IMR-90 (cell line): ENCODE data around the gene ROBO1. TPM values are rescaled to one million over a fixed set of nuclear protein-coding genes. Genes with fewer than 3 reads are reported as not detected.

Source experiments
- ATAC-seq: fragments of 200-7000 bp; cut with Tn5 transposase; 2 replicates; pipeline ENCODE4 v1.9.1; 2020; ENCODE audit warnings: low read depth, mild to moderate bottlenecking, moderate library complexity
- BruUV-seq: library from RNA; stranded (reverse); fragments of 400-500 nt; replicated peaks from 2 replicates; lab custom pipeline; 2021; lab: Mats Ljungman, UMichigan
- CTCF ChIA-PET: fragments of 300-600 bp; formaldehyde crosslinking; extraction: SDS; loops from one replicate; lab custom pipeline; 2021; ENCODE audit warnings: antibody characterized with exemption; lab: Yijun Ruan, JAX
- POLR2A ChIA-PET: fragments of 300-600 bp; sonication (Branson Sonifier 250); formaldehyde crosslinking; loops from one replicate; lab custom pipeline; 2022; ENCODE audit warnings: antibody characterized with exemption; ENCODE audit not compliant: unreplicated experiment; lab: Charles Lee
- DNase-seq: peaks from one replicate; pipeline ENCODE4 v3.0.0; 2013
- H2AFZ ChIP-seq: replicated peaks from 2 replicates; pipeline ENCODE3; 2013; ENCODE audit warnings: low read length, mild to moderate bottlenecking; ENCODE audit not compliant: poor library complexity
- H2AK5ac ChIP-seq: 2 replicates; pipeline ENCODE4 v1.6.1; 2013; ENCODE audit warnings: low read depth, low read length, inconsistent platforms
- H2AK9ac ChIP-seq: replicated peaks from 2 replicates; pipeline ENCODE3; 2013; ENCODE audit warnings: mild to moderate bottlenecking, low read depth, low read length, moderate library complexity; ENCODE audit not compliant: poor library complexity
- H2BK120ac ChIP-seq: 2 replicates; pipeline ENCODE4 v1.6.1; 2013; ENCODE audit warnings: low read depth, low read length, inconsistent platforms
- H2BK15ac ChIP-seq: 3 replicates; pipeline ENCODE4 v1.6.1; 2013; ENCODE audit warnings: low read depth, low read length, inconsistent platforms
- H2BK20ac ChIP-seq: 2 replicates; pipeline ENCODE4 v1.6.1; 2013; ENCODE audit warnings: low read depth, mild to moderate bottlenecking, inconsistent platforms, low read length, moderate library complexity
- H2BK5ac ChIP-seq: 2 replicates; pipeline ENCODE4 v1.6.1; 2013; ENCODE audit warnings: mild to moderate bottlenecking, low read depth, low read length, inconsistent platforms; ENCODE audit not compliant: poor library complexity, severe bottlenecking
- H3K14ac ChIP-seq: replicated peaks from 2 replicates; pipeline ENCODE4 v1.6.1; 2013; ENCODE audit warnings: low read depth, low read length, inconsistent platforms
- H3K18ac ChIP-seq: 2 replicates; pipeline ENCODE4 v1.6.1; 2013; ENCODE audit warnings: low read depth, low read length, control low read depth
- H3K23ac ChIP-seq: 2 replicates; pipeline ENCODE4 v1.6.1; 2013; ENCODE audit warnings: low read depth, low read length, inconsistent platforms
- H3K27ac ChIP-seq: 2 replicates; pipeline ENCODE4 v1.5.1; 2013; ENCODE audit warnings: mild to moderate bottlenecking, control low read depth, low read length; ENCODE audit not compliant: insufficient read depth
- H3K27me3 ChIP-seq: 2 replicates; pipeline ENCODE4 v1.6.1; 2013; ENCODE audit warnings: low read length; ENCODE audit not compliant: control insufficient read depth, insufficient read depth
- H3K36me3 ChIP-seq: 2 replicates; pipeline ENCODE4 v1.6.1; 2013; ENCODE audit warnings: low read length, mixed read lengths; ENCODE audit not compliant: control insufficient read depth, insufficient read depth
- H3K4ac ChIP-seq: 2 replicates; pipeline ENCODE4 v1.6.1; 2013; ENCODE audit warnings: low read depth, low read length, inconsistent platforms
- H3K4me1 ChIP-seq: 2 replicates; pipeline ENCODE4 v1.6.1; 2013; ENCODE audit warnings: low read length, mixed read lengths; ENCODE audit not compliant: control insufficient read depth, insufficient read depth
- H3K4me2 ChIP-seq: 2 replicates; pipeline ENCODE4 v1.6.1; 2013; ENCODE audit warnings: low read depth, mild to moderate bottlenecking, control low read depth, low read length, moderate library complexity
- H3K4me3 ChIP-seq: 2 replicates; pipeline ENCODE4 v1.5.1; 2013; ENCODE audit warnings: low read depth, mild to moderate bottlenecking, control low read depth, low read length, moderate library complexity; ENCODE audit not compliant: insufficient read depth
- H3K56ac ChIP-seq: 2 replicates; pipeline ENCODE4 v1.6.1; 2013; ENCODE audit warnings: low read length, inconsistent platforms; ENCODE audit not compliant: insufficient read depth; ENCODE audit errors: extremely low read depth
- H3K79me1 ChIP-seq, 2 experiments: 2 replicates each; pipeline ENCODE4 v1.6.1; 2013; ENCODE audit warnings: low read length in 2 of 2, inconsistent platforms in 1 of 2, low read depth in 1 of 2
- H3K9ac ChIP-seq: 2 replicates; pipeline ENCODE4 v1.6.1; 2013; ENCODE audit warnings: low read depth, low read length, control low read depth
- H3K9me1 ChIP-seq: 2 replicates; pipeline ENCODE4 v1.6.1; 2013; ENCODE audit warnings: low read length, inconsistent platforms; ENCODE audit not compliant: insufficient read depth
- H3K9me3 ChIP-seq: 2 replicates; pipeline ENCODE4 v1.6.1; 2013; ENCODE audit warnings: low read length; ENCODE audit not compliant: control insufficient read depth, insufficient read depth
- H4K20me1 ChIP-seq: 2 replicates; pipeline ENCODE4 v1.6.1; 2013; ENCODE audit warnings: low read length, inconsistent platforms; ENCODE audit not compliant: insufficient read depth
- H4K5ac ChIP-seq: 2 replicates; pipeline ENCODE4 v1.6.1; 2013; ENCODE audit warnings: mild to moderate bottlenecking, low read depth, low read length, control low read depth
- H4K8ac ChIP-seq, 2 experiments: 2 replicates each; pipeline ENCODE4 v1.6.1; 2013; ENCODE audit warnings: low read depth in 2 of 2, low read length in 2 of 2, control low read depth in 1 of 2, inconsistent platforms in 1 of 2
- H4K91ac ChIP-seq: 2 replicates; pipeline ENCODE4 v1.6.1; 2013; ENCODE audit warnings: low read depth, low read length, inconsistent platforms; ENCODE audit not compliant: insufficient read depth
- ELK1 ChIP-seq: fragments of 150-350 bp; IDR thresholded peaks from 2 replicates; pipeline ENCODE4 v1.6.1; 2016; ENCODE audit warnings: low read depth, mild to moderate bottlenecking, low read length, moderate library complexity, borderline replicate concordance
- FOS ChIP-seq: fragments of 150-350 bp; IDR thresholded peaks from 2 replicates; pipeline ENCODE4 v1.6.1; 2016; ENCODE audit warnings: low read depth, low read length
- MAZ ChIP-seq: IDR thresholded peaks from 2 replicates; pipeline ENCODE4 v1.6.1; 2012; ENCODE audit warnings: low read depth, mild to moderate bottlenecking, low read length, improper control_type of control experiment, moderate library complexity, borderline replicate concordance
- MXI1 ChIP-seq: IDR thresholded peaks from 2 replicates; pipeline ENCODE4 v1.6.1; 2012; ENCODE audit warnings: low read depth, mild to moderate bottlenecking, low read length, moderate library complexity, borderline replicate concordance
- NFE2L2 ChIP-seq: fragments of 150-350 bp; IDR thresholded peaks from 2 replicates; pipeline ENCODE4 v1.6.1; 2016; ENCODE audit warnings: low read depth, mild to moderate bottlenecking, low read length
- POLR2A ChIP-seq: IDR thresholded peaks from 2 replicates; pipeline ENCODE4 v1.6.1; 2012; ENCODE audit warnings: mild to moderate bottlenecking, low read depth, low read length
- RAD21 ChIP-seq: IDR thresholded peaks from 2 replicates; pipeline ENCODE4 v1.6.1; 2012; ENCODE audit warnings: low read length, improper control_type of control experiment
- RCOR1 ChIP-seq: IDR thresholded peaks from 2 replicates; pipeline ENCODE4 v1.6.1; 2012; ENCODE audit warnings: mild to moderate bottlenecking, low read length, improper control_type of control experiment; ENCODE audit not compliant: insufficient replicate concordance
- RFX5 ChIP-seq: IDR thresholded peaks from 2 replicates; pipeline ENCODE4 v1.8.0; 2012; ENCODE audit warnings: low read depth, mild to moderate bottlenecking, low read length, moderate library complexity
- SMC3 ChIP-seq: fragments of 150-350 bp; IDR thresholded peaks from 2 replicates; pipeline ENCODE4 v1.6.1; 2016; ENCODE audit warnings: low read depth, mild to moderate bottlenecking, antibody characterized with exemption, low read length, moderate library complexity
- WGBS, 2 experiments: methylation state at CpG; one replicate each; pipeline versions ENCODE4 v1.1.5 to v1.1.7; 2013; ENCODE audit warnings: missing lambda C conversion rate in 2 of 2; ENCODE audit not compliant: insufficient read length in 1 of 2; ENCODE audit errors: extremely low coverage in 2 of 2; 5-methylcytosine and 5-hydroxymethylcytosine counted together
- dilution Hi-C: fragments of 300-500 bp; cut with HindIII; formaldehyde crosslinking; loops from one replicate; pipeline ENCODE4 v1.14.3; 2018; ENCODE audit warnings: low sequenced_read_pairs; ENCODE audit not compliant: unreplicated experiment
- in situ Hi-C: fragments of 300-500 bp; cut with MboI; formaldehyde crosslinking; loops from 3 replicates; pipeline ENCODE4 v1.14.3; 2019; ENCODE audit warnings: low sequenced_read_pairs, inconsistent platforms, mixed read lengths
- intact Hi-C: fragments of 100-400 bp; cut with micrococcal nuclease; formaldehyde crosslinking; loops from 2 replicates; pipeline ENCODE4 v1.10.0; 2022
- polyA plus RNA-seq, 3 experiments: library from polyadenylated mRNA; depleted of rRNA; stranded (reverse); fragments of >200 nt; gene quantifications; 2 replicates each; pipeline ENCODE4 v1.2.3, GENCODE V29; 2012; ENCODE audit warnings: low replicate concordance in 1 of 3
- total RNA-seq: library from RNA; depleted of rRNA; stranded (reverse); fragments of >200 nt; gene quantifications from 2 replicates; pipeline ENCODE4 v1.2.3, GENCODE V29; 2012
- TF ChIP-seq, protein P1 (sequence below): conservative IDR thresholded peaks from 2 replicates; pipeline ENCODE4 v1.5.1; 2012; ENCODE audit warnings: mild to moderate bottlenecking, low read depth, low read length, improper control_type of control experiment
- TF ChIP-seq, protein P2 (sequence below): fragments of 150-350 bp; IDR thresholded peaks from 2 replicates; pipeline ENCODE4 v1.6.1; 2017; ENCODE audit warnings: mild to moderate bottlenecking, antibody characterized with exemption, low read length, low read depth

ROBO1 gene
- total and polyA plus RNA-seq, 2 of the 4 experiments (the other 2 are of a cell fraction): 24.1 to 53.9 TPM

GRCh38 chr3:79514069-79514468 is 253.7 kb downstream of the ROBO1 start:
- no CpG with 5 or more reads among the region's 3 CpGs for WGBS, 2 experiments
- in situ Hi-C loops (no loop called here), intact Hi-C loops (no loop called here), dilution Hi-C loops (no loop called here)
- Histone ChIP-seq H3K79me1 (no peaks in the 10 kb centered on the region), H2BK20ac (no peak overlapping the region), H3K4me2 (no peak overlapping the region), H3K4me1 (no peaks in the 10 kb centered on the region), H3K56ac (no peak overlapping the region), H3K4me3 (no peak overlapping the region), H3K27me3 (no peaks in the 10 kb centered on the region), H3K14ac (no peak overlapping the region), H2BK120ac (no peak overlapping the region), H4K91ac (no peak overlapping the region), H2BK5ac (no peak overlapping the region), H2AFZ (no peak overlapping the region), H2BK15ac (no peak overlapping the region), H4K5ac (no peak overlapping the region), H3K36me3 (no peaks in the 10 kb centered on the region), H3K27ac (no peak overlapping the region), H3K18ac (no peak overlapping the region), H3K9ac (no peak overlapping the region), H3K23ac (no peak overlapping the region), H2AK5ac (no peak overlapping the region), H3K9me1 (no peaks in the 10 kb centered on the region), H2AK9ac (no peak overlapping the region), H4K20me1 (no peaks in the 10 kb centered on the region), H4K8ac (no peak overlapping the region), H3K4ac (no peak overlapping the region), H3K9me3 (no peaks in the 10 kb centered on the region)
- POLR2A ChIA-PET: no interaction called here
- CTCF ChIA-PET: no interaction called here
- TF ChIP-seq ELK1 (no peak), NFE2L2 (no peak), RAD21 (no peak), MAZ (no peak), RCOR1 (no peak), SMC3 (no peak), FOS (no peak), POLR2A (no peak), MXI1 (no peak), RFX5 (no peak)
- TF ChIP-seq, protein P1, sequence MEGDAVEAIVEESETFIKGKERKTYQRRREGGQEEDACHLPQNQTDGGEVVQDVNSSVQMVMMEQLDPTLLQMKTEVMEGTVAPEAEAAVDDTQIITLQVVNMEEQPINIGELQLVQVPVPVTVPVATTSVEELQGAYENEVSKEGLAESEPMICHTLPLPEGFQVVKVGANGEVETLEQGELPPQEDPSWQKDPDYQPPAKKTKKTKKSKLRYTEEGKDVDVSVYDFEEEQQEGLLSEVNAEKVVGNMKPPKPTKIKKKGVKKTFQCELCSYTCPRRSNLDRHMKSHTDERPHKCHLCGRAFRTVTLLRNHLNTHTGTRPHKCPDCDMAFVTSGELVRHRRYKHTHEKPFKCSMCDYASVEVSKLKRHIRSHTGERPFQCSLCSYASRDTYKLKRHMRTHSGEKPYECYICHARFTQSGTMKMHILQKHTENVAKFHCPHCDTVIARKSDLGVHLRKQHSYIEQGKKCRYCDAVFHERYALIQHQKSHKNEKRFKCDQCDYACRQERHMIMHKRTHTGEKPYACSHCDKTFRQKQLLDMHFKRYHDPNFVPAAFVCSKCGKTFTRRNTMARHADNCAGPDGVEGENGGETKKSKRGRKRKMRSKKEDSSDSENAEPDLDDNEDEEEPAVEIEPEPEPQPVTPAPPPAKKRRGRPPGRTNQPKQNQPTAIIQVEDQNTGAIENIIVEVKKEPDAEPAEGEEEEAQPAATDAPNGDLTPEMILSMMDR: no peak
- TF ChIP-seq, protein P2, sequence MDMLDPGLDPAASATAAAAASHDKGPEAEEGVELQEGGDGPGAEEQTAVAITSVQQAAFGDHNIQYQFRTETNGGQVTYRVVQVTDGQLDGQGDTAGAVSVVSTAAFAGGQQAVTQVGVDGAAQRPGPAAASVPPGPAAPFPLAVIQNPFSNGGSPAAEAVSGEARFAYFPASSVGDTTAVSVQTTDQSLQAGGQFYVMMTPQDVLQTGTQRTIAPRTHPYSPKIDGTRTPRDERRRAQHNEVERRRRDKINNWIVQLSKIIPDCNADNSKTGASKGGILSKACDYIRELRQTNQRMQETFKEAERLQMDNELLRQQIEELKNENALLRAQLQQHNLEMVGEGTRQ: no peak
- DNase-seq: no peak
- ATAC-seq: no peak
- no TSS peak for BruUV-seq
